ENCODE results near the gene MIF. TPM values are rescaled to one million over a fixed set of nuclear protein-coding genes. Genes with fewer than 3 reads are reported as not detected.

The MIF gene
- polyA plus RNA-seq, 2 of the 4 experiments (the other 2 are of a cell fraction) = 197 to 776 TPM

DNA sequence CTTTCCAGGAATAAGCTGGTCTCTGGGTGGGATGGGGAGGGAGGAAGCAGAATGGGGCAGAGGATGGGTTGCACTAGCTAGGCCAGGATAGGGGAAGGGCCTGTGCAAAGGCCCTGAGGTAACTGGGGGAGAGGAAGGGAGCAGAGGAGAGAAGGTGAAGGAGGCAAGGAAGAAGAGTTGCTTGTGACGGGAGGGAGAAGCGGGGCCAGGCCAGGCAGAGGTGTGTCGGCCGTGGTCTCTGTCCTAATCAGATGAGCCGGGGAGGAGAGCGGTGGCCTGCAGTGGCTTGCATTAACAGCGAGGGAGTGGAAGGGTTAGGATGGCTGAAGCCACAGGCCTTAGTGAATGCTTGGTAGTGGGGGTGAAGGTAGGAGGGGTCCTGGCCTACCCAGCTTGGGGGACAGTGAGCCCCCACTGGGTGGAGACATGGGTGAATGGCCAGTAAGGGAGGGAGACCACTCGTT is 49.4 kb upstream of the MIF start:
- DNase-seq (ENCODE audit: low read depth in 1 of 2, low spot score in 1 of 2) (no peak), ATAC-seq (no peak), FAIRE-seq (no peak)
- WGBS (ENCODE audit: missing lambda C conversion rate) = 77% methylated on average over 8 of the region's 8 CpGs
- CTCF ChIA-PET = interaction anchor here (1.2 to 8.7 kb wide), 3 partner anchors 17 to 74 kb away, joined by 3 to 175 read pairs (median 8); partner anchors contain the start of genes C22orf15, CHCHD10, MIF and MMP11
- POLR2A ChIA-PET = interaction anchor here (0.6 to 1.3 kb wide), 2 partner anchors 13 to 162 kb away, joined by 4 to 5 read pairs; partner anchors contain the start of gene SLC2A11
- no peaks in the 10 kb centered on the region for H3K9me3 ChIP-seq
- no peaks in the 10 kb centered on the region for H3K4me1 ChIP-seq
- H3K4me3 ChIP-seq = no peak overlapping the region
- H3K4me2 ChIP-seq = no peak overlapping the region
- no peak overlapping the region for H3K27ac ChIP-seq
- TF ChIP-seq, protein P1, sequence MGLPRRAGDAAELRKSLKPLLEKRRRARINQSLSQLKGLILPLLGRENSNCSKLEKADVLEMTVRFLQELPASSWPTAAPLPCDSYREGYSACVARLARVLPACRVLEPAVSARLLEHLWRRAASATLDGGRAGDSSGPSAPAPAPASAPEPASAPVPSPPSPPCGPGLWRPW (IDR thresholded peaks at IDR 0.05) = no peak
- TF ChIP-seq EP300 (IDR thresholded peaks at IDR 0.05) = no peak
- TF ChIP-seq, protein P2, sequence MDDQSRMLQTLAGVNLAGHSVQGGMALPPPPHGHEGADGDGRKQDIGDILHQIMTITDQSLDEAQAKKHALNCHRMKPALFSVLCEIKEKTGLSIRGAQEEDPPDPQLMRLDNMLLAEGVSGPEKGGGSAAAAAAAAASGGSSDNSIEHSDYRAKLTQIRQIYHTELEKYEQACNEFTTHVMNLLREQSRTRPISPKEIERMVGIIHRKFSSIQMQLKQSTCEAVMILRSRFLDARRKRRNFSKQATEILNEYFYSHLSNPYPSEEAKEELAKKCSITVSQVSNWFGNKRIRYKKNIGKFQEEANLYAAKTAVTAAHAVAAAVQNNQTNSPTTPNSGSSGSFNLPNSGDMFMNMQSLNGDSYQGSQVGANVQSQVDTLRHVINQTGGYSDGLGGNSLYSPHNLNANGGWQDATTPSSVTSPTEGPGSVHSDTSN (IDR thresholded peaks at IDR 0.05) = no peak
- no peak for TF ChIP-seq CHD4 (IDR thresholded peaks at IDR 0.05; ENCODE audit: borderline replicate concordance)
- no peak for TF ChIP-seq KDM5A (IDR thresholded peaks at IDR 0.05)
- TF ChIP-seq HEYL (CRISPR knock-in tag; IDR thresholded peaks at IDR 0.05) = no peak
- TF ChIP-seq HOXA7 (CRISPR knock-in tag; IDR thresholded peaks at IDR 0.05) = no peak
- TF ChIP-seq POLR2A (IDR thresholded peaks at IDR 0.05; ENCODE audit: low read length) = no peak
- no peak for TF ChIP-seq HOXB13 (CRISPR knock-in tag; IDR thresholded peaks at IDR 0.05; ENCODE audit: low read depth)
- TF ChIP-seq NR3C1 (IDR thresholded peaks at IDR 0.05) = no peak

DNA sequence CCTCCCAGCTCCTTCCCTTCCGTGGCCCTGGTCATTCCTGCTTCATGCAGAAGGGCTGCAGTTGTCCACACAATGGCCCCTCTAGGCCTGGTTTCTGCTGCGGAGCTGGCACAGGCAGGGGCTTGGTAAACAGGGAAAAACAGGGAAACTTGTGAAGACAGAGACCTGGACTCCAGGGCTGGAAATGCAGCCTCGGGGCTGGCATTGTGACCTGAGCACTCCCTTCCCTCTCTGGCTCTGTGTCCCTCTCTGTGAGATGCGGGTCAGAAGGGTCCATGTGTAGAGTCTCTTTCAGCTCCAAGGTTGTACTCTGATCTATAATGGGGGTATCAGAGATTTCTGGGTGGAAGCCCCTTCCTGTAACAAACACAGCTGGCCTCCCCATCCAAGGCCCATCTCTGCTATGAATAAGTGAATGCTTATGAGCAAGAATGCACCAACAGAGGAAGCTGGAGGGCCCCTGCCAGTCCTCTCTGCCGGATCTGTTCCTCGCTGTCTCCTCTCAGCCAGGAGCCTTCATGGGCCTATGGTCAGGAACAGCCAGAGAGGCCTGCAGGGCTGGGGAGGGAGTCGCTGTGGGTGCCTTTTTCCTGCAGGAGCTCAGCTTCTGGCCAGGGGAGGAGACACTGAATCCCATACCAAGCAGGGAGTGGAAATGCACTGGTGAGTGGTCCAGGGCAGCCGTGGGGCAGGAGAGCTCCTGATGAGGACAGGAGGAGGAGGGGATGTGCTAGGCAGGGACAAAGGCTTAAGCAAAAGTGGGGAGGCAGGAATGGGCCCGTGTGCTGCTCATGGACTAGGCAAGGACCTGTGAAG is 48.7 kb upstream of the MIF start:
- Histone ChIP-seq H3K4me2 (no peak overlapping the region), H3K9me3 (no peaks in the 10 kb centered on the region), H3K4me1 (no peaks in the 10 kb centered on the region), H3K4me3 (no peak overlapping the region), H3K27ac (no peak overlapping the region)
- FAIRE-seq = no peak
- POLR2A ChIA-PET = interaction anchor here (0.6 to 1.3 kb wide), 2 partner anchors 12 to 50 kb away, joined by 3 to 4 read pairs; partner anchors contain the start of gene SLC2A11
- 65% methylated on average over 7 of the region's 9 CpGs for WGBS (ENCODE audit: missing lambda C conversion rate)
- no peak for TF ChIP-seq JUN (IDR thresholded peaks at IDR 0.05)
- TF ChIP-seq, protein P3, sequence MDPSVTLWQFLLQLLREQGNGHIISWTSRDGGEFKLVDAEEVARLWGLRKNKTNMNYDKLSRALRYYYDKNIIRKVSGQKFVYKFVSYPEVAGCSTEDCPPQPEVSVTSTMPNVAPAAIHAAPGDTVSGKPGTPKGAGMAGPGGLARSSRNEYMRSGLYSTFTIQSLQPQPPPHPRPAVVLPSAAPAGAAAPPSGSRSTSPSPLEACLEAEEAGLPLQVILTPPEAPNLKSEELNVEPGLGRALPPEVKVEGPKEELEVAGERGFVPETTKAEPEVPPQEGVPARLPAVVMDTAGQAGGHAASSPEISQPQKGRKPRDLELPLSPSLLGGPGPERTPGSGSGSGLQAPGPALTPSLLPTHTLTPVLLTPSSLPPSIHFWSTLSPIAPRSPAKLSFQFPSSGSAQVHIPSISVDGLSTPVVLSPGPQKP (IDR thresholded peaks at IDR 0.05; ENCODE audit: low read depth, low read length) = no peak
- no peak for DNase-seq (ENCODE audit: low read depth in 1 of 2, low spot score in 1 of 2)
- ATAC-seq = no peak
- CTCF ChIA-PET = interaction anchor here (0.6 to 8.7 kb wide), 6 partner anchors 16 to 75 kb away, joined by 3 to 175 read pairs (median 4); partner anchors contain the start of genes C22orf15, CHCHD10, MIF and MMP11

DNA sequence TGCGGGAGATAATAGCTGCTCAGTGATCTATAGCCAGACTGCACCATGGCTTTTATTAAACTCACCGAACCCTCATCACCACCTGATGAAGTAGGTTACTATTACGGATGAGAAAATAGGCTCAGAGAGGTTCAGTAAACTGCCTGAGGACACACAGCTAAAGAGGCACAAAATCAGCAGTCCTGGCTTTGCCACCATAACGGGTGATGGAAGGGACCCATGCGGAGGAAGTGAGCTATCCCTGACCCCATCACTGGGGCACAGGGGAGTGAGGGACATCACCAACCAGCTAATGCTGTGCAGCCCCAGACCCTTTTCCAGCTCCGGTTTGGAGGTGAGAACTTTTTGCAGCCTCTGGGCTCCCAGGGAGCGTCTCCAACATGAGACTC is 48.1 kb upstream of the MIF start:
- DNase-seq (ENCODE audit: low read depth in 1 of 2, low spot score in 1 of 2) (no peak), FAIRE-seq (no peak), ATAC-seq (no peak)
- TF ChIP-seq, protein P2 (IDR thresholded peaks at IDR 0.05) = no peak
- no peak for TF ChIP-seq RAD21 (conservative IDR thresholded peaks at IDR 0.05 in 1 of 2, IDR thresholded peaks at IDR 0.05 in 1 of 2)
- TF ChIP-seq SMC3 (IDR thresholded peaks at IDR 0.05) = no peak
- TF ChIP-seq, protein P1 (IDR thresholded peaks at IDR 0.05) = no peak
- TF ChIP-seq, protein P4, sequence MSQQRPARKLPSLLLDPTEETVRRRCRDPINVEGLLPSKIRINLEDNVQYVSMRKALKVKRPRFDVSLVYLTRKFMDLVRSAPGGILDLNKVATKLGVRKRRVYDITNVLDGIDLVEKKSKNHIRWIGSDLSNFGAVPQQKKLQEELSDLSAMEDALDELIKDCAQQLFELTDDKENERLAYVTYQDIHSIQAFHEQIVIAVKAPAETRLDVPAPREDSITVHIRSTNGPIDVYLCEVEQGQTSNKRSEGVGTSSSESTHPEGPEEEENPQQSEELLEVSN (IDR thresholded peaks at IDR 0.05; ENCODE audit: borderline replicate concordance, low read depth) = no peak
- TF ChIP-seq FOSB (CRISPR knock-in tag; IDR thresholded peaks at IDR 0.05) = no peak
- TF ChIP-seq, protein P5, sequence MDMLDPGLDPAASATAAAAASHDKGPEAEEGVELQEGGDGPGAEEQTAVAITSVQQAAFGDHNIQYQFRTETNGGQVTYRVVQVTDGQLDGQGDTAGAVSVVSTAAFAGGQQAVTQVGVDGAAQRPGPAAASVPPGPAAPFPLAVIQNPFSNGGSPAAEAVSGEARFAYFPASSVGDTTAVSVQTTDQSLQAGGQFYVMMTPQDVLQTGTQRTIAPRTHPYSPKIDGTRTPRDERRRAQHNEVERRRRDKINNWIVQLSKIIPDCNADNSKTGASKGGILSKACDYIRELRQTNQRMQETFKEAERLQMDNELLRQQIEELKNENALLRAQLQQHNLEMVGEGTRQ (IDR thresholded peaks at IDR 0.05) = no peak
- TF ChIP-seq, protein P6, sequence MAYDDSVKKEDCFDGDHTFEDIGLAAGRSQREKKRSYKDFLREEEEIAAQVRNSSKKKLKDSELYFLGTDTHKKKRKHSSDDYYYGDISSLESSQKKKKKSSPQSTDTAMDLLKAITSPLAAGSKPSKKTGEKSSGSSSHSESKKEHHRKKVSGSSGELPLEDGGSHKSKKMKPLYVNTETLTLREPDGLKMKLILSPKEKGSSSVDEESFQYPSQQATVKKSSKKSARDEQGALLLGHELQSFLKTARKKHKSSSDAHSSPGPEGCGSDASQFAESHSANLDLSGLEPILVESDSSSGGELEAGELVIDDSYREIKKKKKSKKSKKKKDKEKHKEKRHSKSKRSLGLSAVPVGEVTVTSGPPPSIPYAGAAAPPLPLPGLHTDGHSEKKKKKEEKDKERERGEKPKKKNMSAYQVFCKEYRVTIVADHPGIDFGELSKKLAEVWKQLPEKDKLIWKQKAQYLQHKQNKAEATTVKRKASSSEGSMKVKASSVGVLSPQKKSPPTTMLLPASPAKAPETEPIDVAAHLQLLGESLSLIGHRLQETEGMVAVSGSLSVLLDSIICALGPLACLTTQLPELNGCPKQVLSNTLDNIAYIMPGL (CRISPR knock-in tag; IDR thresholded peaks at IDR 0.05; ENCODE audit: borderline replicate concordance) = no peak
- TF ChIP-seq PHF8 (IDR thresholded peaks at IDR 0.05; ENCODE audit: borderline replicate concordance, low read depth) = no peak
- no peak for TF ChIP-seq ESRRA (IDR thresholded peaks at IDR 0.05; ENCODE audit: borderline replicate concordance, low read length)
- no peak for TF ChIP-seq ZFP36 (IDR thresholded peaks at IDR 0.05; ENCODE audit: borderline replicate concordance, partially characterized antibody)
- TF ChIP-seq MAZ (IDR thresholded peaks at IDR 0.05; ENCODE audit: borderline replicate concordance, low read depth, low read length) = no peak
- no peak for TF ChIP-seq HDAC2 (IDR thresholded peaks at IDR 0.05)
- Histone ChIP-seq H3K9me3 (no peaks in the 10 kb centered on the region), H3K4me1 (no peaks in the 10 kb centered on the region), H3K4me2 (no peak overlapping the region), H3K27ac (no peak overlapping the region), H3K4me3 (no peak overlapping the region)
- WGBS (ENCODE audit: missing lambda C conversion rate) = 84% methylated on average over 6 of the region's 7 CpGs
- ChIA-PET CTCF (interaction anchor here (0.7 to 8.7 kb wide), 5 partner anchors 11 to 75 kb away, joined by 3 to 175 read pairs (median 5); partner anchors contain the start of genes C22orf15, CHCHD10, MIF and MMP11), POLR2A (no interaction called here)
